ENCODE results near the gene CXADR.

Gene CXADR

GRCh38 chr21:17577701-17578100, 64.9 kb downstream of the CXADR start:
- DNase-seq (ENCODE audit: low read depth in 1 of 2, low spot score in 1 of 2), result no peak
- no peak overlapping the region for H3K4me3 ChIP-seq (replicated peaks; ENCODE audit: insufficient read depth, low read length)
- no peak for TF ChIP-seq REST (IDR thresholded peaks at IDR 0.05; ENCODE audit: insufficient replicate concordance, low read depth)
- no peak for TF ChIP-seq CTCF (IDR thresholded peaks at IDR 0.05; ENCODE audit: insufficient read depth, low read length)
- TF ChIP-seq SPI1 (IDR thresholded peaks at IDR 0.05; ENCODE audit: borderline replicate concordance, low read depth), result no peak
- no peak for TF ChIP-seq GABPA (IDR thresholded peaks at IDR 0.05; ENCODE audit: low read depth)
- no peak for TF ChIP-seq POLR2AphosphoS5 (IDR thresholded peaks at IDR 0.05; ENCODE audit: low read depth)
- no peaks in the 10 kb centered on the region for H3K27me3 ChIP-seq (ENCODE audit: insufficient read depth, poor library complexity, severe bottlenecking)
- no peak overlapping the region for H3K27ac ChIP-seq (replicated peaks)

- TF ChIP-seq SPI1 (IDR thresholded peaks at IDR 0.05; ENCODE audit: borderline replicate concordance, low read depth) (no peak), GABPA (IDR thresholded peaks at IDR 0.05; ENCODE audit: low read depth) (no peak), CTCF (IDR thresholded peaks at IDR 0.05; ENCODE audit: insufficient read depth, low read length) (no peak), REST (IDR thresholded peaks at IDR 0.05; ENCODE audit: insufficient replicate concordance, low read depth) (no peak), POLR2AphosphoS5 (IDR thresholded peaks at IDR 0.05; ENCODE audit: low read depth) (no peak)
- Histone ChIP-seq H3K27ac (replicated peaks) (no peak overlapping the region), H3K4me3 (replicated peaks; ENCODE audit: insufficient read depth, low read length) (no peak overlapping the region), H3K27me3 (ENCODE audit: insufficient read depth, poor library complexity, severe bottlenecking) (no peaks in the 10 kb centered on the region)
- DNase-seq (ENCODE audit: low read depth in 1 of 2, low spot score in 1 of 2), result no peak
These were observed 65.3 kb downstream of the CXADR start for GRCh38 chr21:17578162-17578561.

GRCh38 chr21:17578876-17579275, 66.0 kb downstream of the CXADR start:
- Histone ChIP-seq H3K27ac (replicated peaks) (no peak overlapping the region), H3K4me3 (replicated peaks; ENCODE audit: insufficient read depth, low read length) (no peak overlapping the region), H3K27me3 (ENCODE audit: insufficient read depth, poor library complexity, severe bottlenecking) (no peaks in the 10 kb centered on the region)
- no peak for DNase-seq (ENCODE audit: low read depth in 1 of 2, low spot score in 1 of 2)
- TF ChIP-seq CTCF (IDR thresholded peaks at IDR 0.05; ENCODE audit: insufficient read depth, low read length), result no peak
- TF ChIP-seq GABPA (IDR thresholded peaks at IDR 0.05; ENCODE audit: low read depth), result no peak
- no peak for TF ChIP-seq REST (IDR thresholded peaks at IDR 0.05; ENCODE audit: insufficient replicate concordance, low read depth)
- TF ChIP-seq SPI1 (IDR thresholded peaks at IDR 0.05; ENCODE audit: borderline replicate concordance, low read depth), result no peak
- no peak for TF ChIP-seq POLR2AphosphoS5 (IDR thresholded peaks at IDR 0.05; ENCODE audit: low read depth)

Measured in HL-60 (cell line).